ENCODE results near the gene ODAD2. TPM values are rescaled to one million over a fixed set of nuclear protein-coding genes. Genes with fewer than 3 reads are reported as not detected.

The ODAD2 gene
- total RNA-seq, 1 donor from 2014 or later, result 0.80 TPM

- Mint-ChIP-seq H3K36me3 (no peaks in the 10 kb centered on the region), H3K4me3 (no peak overlapping the region), H3K27ac (no peak overlapping the region), H3K4me1 (no peaks in the 10 kb centered on the region), H3K9me3 (peaks cover 7% of the 10 kb centered on the region), H3K27me3 (ENCODE audit: low read depth) (peaks cover 14% of the 10 kb centered on the region)
- no peak for DNase-seq (ENCODE audit: low spot score in 2 of 2, unreplicated experiment in 2 of 2)
- TF ChIP-seq, protein P1, sequence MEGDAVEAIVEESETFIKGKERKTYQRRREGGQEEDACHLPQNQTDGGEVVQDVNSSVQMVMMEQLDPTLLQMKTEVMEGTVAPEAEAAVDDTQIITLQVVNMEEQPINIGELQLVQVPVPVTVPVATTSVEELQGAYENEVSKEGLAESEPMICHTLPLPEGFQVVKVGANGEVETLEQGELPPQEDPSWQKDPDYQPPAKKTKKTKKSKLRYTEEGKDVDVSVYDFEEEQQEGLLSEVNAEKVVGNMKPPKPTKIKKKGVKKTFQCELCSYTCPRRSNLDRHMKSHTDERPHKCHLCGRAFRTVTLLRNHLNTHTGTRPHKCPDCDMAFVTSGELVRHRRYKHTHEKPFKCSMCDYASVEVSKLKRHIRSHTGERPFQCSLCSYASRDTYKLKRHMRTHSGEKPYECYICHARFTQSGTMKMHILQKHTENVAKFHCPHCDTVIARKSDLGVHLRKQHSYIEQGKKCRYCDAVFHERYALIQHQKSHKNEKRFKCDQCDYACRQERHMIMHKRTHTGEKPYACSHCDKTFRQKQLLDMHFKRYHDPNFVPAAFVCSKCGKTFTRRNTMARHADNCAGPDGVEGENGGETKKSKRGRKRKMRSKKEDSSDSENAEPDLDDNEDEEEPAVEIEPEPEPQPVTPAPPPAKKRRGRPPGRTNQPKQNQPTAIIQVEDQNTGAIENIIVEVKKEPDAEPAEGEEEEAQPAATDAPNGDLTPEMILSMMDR (IDR thresholded peaks at IDR 0.05; ENCODE audit: unreplicated experiment), result no peak
These were observed 105.4 kb downstream of the ODAD2 start for GRCh38 chr10:27893358-27893954.

GRCh38 chr10:27890971-27891370 is 107.9 kb downstream of the ODAD2 start:
- TF ChIP-seq, protein P1 (IDR thresholded peaks at IDR 0.05; ENCODE audit: unreplicated experiment), result no peak
- peaks cover 13% of the 10 kb centered on the region for H3K9me3 Mint-ChIP-seq
- H3K27ac Mint-ChIP-seq, result no peak overlapping the region
- H3K36me3 Mint-ChIP-seq, result no peaks in the 10 kb centered on the region
- peaks cover 11% of the 10 kb centered on the region for H3K27me3 Mint-ChIP-seq (ENCODE audit: low read depth)
- no peak overlapping the region for H3K4me3 Mint-ChIP-seq
- no peak for DNase-seq (ENCODE audit: low spot score in 2 of 2, unreplicated experiment in 2 of 2)
- no peaks in the 10 kb centered on the region for H3K4me1 Mint-ChIP-seq

- H3K4me3 Mint-ChIP-seq, result no peak overlapping the region
- H3K4me1 Mint-ChIP-seq, result no peaks in the 10 kb centered on the region
- H3K27ac Mint-ChIP-seq, result no peak overlapping the region
- peaks cover 16% of the 10 kb centered on the region for H3K9me3 Mint-ChIP-seq
- TF ChIP-seq, protein P1 (IDR thresholded peaks at IDR 0.05; ENCODE audit: unreplicated experiment), result no peak
- no peaks in the 10 kb centered on the region for H3K36me3 Mint-ChIP-seq
- peaks cover 11% of the 10 kb centered on the region for H3K27me3 Mint-ChIP-seq (ENCODE audit: low read depth)
- no peak for DNase-seq (ENCODE audit: low spot score in 2 of 2, unreplicated experiment in 2 of 2)
These were observed 109.4 kb downstream of the ODAD2 start for GRCh38 chr10:27889518-27889917.

- Mint-ChIP-seq H3K36me3 (no peaks in the 10 kb centered on the region), H3K9me3 (peaks cover 19% of the 10 kb centered on the region), H3K4me3 (no peak overlapping the region), H3K4me1 (peaks cover 3% of the 10 kb centered on the region), H3K27me3 (ENCODE audit: low read depth) (peaks cover 8% of the 10 kb centered on the region), H3K27ac (no peak overlapping the region)
- TF ChIP-seq, protein P1 (IDR thresholded peaks at IDR 0.05; ENCODE audit: unreplicated experiment), result no peak
- no peak for DNase-seq (ENCODE audit: low spot score in 2 of 2, unreplicated experiment in 2 of 2)
These were observed 114.7 kb downstream of the ODAD2 start for GRCh38 chr10:27884185-27884641.

- no peak overlapping the region for H3K27ac Mint-ChIP-seq
- H3K36me3 Mint-ChIP-seq, result no peaks in the 10 kb centered on the region
- no peak for DNase-seq (ENCODE audit: low spot score in 2 of 2, unreplicated experiment in 2 of 2)
- H3K4me1 Mint-ChIP-seq, result peaks cover 3% of the 10 kb centered on the region
- TF ChIP-seq, protein P1 (IDR thresholded peaks at IDR 0.05; ENCODE audit: unreplicated experiment), result no peak
- H3K9me3 Mint-ChIP-seq, result no peaks in the 10 kb centered on the region
- peaks cover 6% of the 10 kb centered on the region for H3K27me3 Mint-ChIP-seq (ENCODE audit: low read depth)
- H3K4me3 Mint-ChIP-seq, result no peak overlapping the region
These were observed 120.6 kb downstream of the ODAD2 start for GRCh38 chr10:27878281-27878680.

All from mesothelial cell of epicardium (in vitro differentiated cells).